B cell (primary cell): ENCODE data around the gene ST8SIA2.

Experiments used
- CTCF ChIP-seq: fragments of 200-600 bp; IDR thresholded peaks from one replicate; pipeline ENCODE4 v1.8.0; 2022; ENCODE audit warnings: antibody characterized with exemption, mild to moderate bottlenecking
- EZH2 ChIP-seq: IDR thresholded peaks from 2 replicates; pipeline ENCODE4 v1.6.1; 2012; ENCODE audit warnings: borderline replicate concordance, low read depth, mild to moderate bottlenecking, moderate library complexity, low read length; ENCODE audit not compliant: insufficient read depth, poor library complexity, severe bottlenecking

DNA sequence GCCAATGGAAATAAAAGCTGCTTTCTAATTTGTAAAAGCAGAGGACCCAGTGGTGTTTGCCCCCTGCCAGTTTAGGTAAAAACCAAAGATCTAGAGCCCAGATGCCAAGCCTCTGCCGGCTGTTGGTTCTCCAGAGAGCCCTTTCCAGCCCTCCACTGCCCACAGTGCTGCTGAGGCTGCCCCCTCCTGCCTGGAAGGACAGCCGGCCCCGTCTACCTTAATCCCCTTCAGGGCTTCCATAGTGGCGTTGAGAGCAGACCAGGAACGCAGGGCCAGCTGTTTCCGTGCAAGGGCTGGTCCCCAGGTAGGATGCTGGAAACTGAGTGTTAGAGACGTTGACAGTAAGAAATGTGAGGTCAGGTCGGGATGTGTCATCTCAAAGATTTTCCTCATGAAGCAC, 6.9 kb downstream of the ST8SIA2 start:
- TF ChIP-seq CTCF (no peak), EZH2 (no peak)
